Astrocyte of the cerebellum (primary cell): Measurements from ENCODE around the gene DNAJB11.
"Not testable (repeated sequence)": the region's sequence is repeated elsewhere in the genome, so short reads cannot be mapped to it uniquely, and the experiment has no call there.

Source experiments
- DNase-seq: peaks from one replicate; pipeline ENCODE4 v3.0.0-alpha.2; 2011; ENCODE audit warnings: low read depth
- H3K4me3 ChIP-seq: 2 replicates; pipeline ENCODE4 v1.5.1; 2011; ENCODE audit warnings: mild to moderate bottlenecking, low read depth, low read length, moderate library complexity
- in situ Hi-C: cut with HindIII; loops from 2 replicates; pipeline ENCODE4 v1.10.0; 2017; ENCODE audit warnings: low sequenced_read_pairs
- TF ChIP-seq, protein P1 (sequence below): IDR thresholded peaks from 2 replicates; pipeline ENCODE4 v1.5.1; 2012; ENCODE audit warnings: low read length, low read depth, moderate library complexity, mild to moderate bottlenecking; ENCODE audit errors: missing control alignments

Gene DNAJB11

DNA sequence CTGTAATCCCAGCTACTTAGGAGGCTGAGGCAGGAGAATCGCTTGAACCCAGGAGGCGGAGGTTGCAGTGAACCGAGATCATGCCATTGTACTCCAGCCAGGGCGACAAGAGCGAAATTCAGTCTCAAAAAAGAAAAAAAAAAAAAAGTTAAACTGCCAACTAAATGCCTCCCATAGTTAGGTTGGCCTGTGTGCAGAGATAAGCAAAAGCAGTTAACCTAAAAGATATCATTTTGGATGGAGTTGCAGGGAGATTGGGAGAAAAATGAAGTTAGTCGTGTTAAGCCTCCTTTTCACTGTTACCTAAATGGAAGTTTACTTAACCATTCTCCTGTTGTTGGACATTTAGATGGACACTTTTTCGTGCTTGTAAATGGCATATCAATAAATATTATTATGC lies 58.2 kb downstream of the DNAJB11 start:
- in situ Hi-C loops, result no loop called here
- TF ChIP-seq, protein P1, sequence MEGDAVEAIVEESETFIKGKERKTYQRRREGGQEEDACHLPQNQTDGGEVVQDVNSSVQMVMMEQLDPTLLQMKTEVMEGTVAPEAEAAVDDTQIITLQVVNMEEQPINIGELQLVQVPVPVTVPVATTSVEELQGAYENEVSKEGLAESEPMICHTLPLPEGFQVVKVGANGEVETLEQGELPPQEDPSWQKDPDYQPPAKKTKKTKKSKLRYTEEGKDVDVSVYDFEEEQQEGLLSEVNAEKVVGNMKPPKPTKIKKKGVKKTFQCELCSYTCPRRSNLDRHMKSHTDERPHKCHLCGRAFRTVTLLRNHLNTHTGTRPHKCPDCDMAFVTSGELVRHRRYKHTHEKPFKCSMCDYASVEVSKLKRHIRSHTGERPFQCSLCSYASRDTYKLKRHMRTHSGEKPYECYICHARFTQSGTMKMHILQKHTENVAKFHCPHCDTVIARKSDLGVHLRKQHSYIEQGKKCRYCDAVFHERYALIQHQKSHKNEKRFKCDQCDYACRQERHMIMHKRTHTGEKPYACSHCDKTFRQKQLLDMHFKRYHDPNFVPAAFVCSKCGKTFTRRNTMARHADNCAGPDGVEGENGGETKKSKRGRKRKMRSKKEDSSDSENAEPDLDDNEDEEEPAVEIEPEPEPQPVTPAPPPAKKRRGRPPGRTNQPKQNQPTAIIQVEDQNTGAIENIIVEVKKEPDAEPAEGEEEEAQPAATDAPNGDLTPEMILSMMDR, result no peak

DNA sequence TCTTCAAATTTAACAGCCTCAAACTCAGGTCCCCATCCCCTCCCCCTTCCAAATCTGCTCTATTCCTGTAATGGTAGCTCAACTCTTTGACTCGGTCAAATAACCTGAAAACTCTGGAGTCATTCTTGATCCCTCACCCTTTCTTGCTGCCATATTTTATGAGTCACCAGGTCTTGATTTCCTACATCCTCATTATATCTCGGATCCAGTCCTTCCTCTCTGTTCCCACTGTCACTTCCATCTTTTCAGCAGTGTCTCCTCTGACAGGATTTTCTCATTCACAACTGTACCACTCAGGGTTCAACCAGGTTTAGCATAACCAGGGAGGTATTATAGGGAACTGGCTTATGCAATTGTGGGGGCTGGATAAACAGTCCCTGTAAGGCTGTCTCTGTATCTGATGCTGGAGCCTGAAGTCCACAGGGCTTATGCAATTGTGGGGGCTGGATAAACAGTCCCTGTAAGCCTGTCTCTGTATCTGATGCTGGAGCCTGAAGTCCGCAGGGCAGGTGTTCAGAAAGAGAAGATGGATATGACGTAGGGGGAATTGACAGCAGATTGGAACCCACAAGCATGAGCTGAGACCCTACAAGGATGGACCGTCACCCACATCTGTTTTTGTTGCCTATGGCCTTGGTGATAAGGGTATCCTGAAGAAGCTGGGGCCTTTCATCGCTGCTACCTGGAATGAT lies 60.6 kb downstream of the DNAJB11 start:
- no peak for DNase-seq

More for the DNA sequence above, 58.2 kb downstream of the DNAJB11 start:
- H3K4me3 ChIP-seq, result no peak overlapping the region
- no peak for DNase-seq

DNA sequence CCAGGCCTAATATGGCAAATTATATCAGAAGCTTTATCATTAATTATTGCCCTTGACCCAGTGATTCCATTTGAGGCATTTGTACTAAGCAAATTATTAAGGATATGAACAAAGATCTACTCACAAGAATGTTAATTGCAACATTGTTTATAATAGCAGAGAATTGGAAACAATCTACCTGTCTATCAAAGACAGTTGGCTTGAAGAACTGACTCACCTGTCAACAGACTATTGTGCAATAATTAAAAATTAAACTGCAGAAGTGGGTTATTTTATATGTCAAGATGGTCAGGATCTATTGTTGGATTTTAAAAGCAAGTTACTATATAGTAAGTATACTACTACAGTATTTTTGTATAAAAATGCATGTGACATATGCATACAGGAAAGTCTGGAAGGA lies 63.0 kb downstream of the DNAJB11 start:
- in situ Hi-C loops, result no loop called here
- no peak for DNase-seq
- no peak overlapping the region for H3K4me3 ChIP-seq
- TF ChIP-seq, protein P1, result no peak

More for the DNA sequence above, 60.6 kb downstream of the DNAJB11 start:
- no peak overlapping the region for H3K4me3 ChIP-seq
- in situ Hi-C loops, result no loop called here
- TF ChIP-seq, protein P1, result no peak

DNA sequence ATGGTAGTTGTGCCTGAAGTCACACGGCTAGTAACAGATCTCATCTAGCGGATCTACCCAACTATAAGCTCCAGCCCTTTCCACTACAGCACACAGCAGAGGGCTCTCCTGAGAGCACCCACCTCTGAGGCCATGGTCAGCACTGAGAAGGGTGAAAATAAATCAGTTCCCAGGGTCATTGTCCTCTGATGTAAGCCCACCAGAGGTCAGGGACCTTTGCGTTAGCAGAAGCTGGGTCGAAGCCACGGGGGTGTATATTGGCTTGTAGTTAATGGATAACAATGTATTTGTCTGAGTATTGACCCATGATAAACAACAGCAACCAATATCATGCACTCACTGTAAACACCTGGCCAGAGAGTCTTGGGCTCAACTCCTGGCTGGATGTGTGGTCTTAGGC lies 63.7 kb downstream of the DNAJB11 start:
- DNase-seq, in situ Hi-C loops: not testable (repeated sequence)

More for the DNA sequence above, 63.7 kb downstream of the DNAJB11 start:
- not testable (repeated sequence) for H3K4me3 ChIP-seq
